ENCODE results near the gene L1CAM.

Gene L1CAM

GRCh38 chrX:153883163-153883843 lies 2.7 kb downstream of the L1CAM start:
- no peak overlapping the region for H3K4me3 ChIP-seq (ENCODE audit: control insufficient read depth, low read depth, low read length)
- TF ChIP-seq CTCF (conservative IDR thresholded peaks at IDR 0.05; ENCODE audit: control insufficient read depth, insufficient read depth, low read depth, low read length), result no peak
- no peak for DNase-seq (ENCODE audit: low read depth)

- no peak overlapping the region for H3K4me3 ChIP-seq (ENCODE audit: control insufficient read depth, low read depth, low read length)
- DNase-seq (ENCODE audit: low read depth), result no peak
- TF ChIP-seq CTCF (conservative IDR thresholded peaks at IDR 0.05; ENCODE audit: control insufficient read depth, insufficient read depth, low read depth, low read length), result no peak
These were observed 3.4 kb downstream of the L1CAM start for GRCh38 chrX:153882557-153882956.

DNA sequence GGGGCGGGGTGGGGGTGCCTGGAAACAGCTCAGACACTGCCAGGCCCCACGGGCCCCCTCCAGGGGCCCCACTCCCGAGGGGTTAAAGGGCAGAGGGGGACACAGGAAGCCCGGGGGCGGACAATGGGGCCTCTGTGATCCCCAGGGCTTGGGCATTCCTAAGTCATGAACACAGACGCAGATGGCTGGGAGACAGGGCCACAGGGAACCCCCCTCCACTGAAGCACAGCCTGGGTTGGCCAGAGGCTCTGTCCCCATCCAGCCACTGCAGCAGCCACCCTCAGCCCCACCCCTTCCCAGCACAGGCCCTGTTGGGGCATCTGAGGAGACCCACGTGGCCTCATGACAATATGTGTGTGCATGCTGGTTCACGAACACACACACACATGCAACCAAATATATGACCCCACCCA lies 3.9 kb downstream of the L1CAM start:
- no peak overlapping the region for H3K4me3 ChIP-seq (ENCODE audit: control insufficient read depth, low read depth, low read length)
- no peak for TF ChIP-seq CTCF (conservative IDR thresholded peaks at IDR 0.05; ENCODE audit: control insufficient read depth, insufficient read depth, low read depth, low read length)
- DNase-seq (ENCODE audit: low read depth), result no peak

GRCh38 chrX:153881281-153881680 lies 4.7 kb downstream of the L1CAM start:
- no peak for TF ChIP-seq CTCF (conservative IDR thresholded peaks at IDR 0.05; ENCODE audit: control insufficient read depth, insufficient read depth, low read depth, low read length)

DNA sequence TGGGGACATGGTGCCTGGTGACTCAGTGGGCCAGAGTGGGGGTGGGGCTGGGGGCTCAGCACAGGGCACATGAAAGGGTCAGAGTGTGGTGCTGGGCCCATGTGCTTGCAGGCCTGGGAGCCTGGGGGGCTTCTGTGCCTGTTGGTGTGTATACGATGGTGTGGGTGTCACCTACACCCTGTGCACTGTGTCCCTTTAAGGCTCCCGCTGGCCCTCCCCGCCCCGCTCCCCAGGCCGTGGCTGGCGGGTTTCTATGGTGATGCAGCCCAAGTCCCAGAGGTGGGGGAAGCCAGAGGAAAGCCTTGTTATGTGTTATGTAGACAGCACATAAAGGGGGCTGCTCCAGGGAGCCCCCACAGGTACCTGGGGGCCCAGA lies 5.5 kb downstream of the L1CAM start:
- DNase-seq (ENCODE audit: low read depth), result no peak
- H3K4me3 ChIP-seq (ENCODE audit: control insufficient read depth, low read depth, low read length), result no peak overlapping the region
- no peak for TF ChIP-seq CTCF (conservative IDR thresholded peaks at IDR 0.05; ENCODE audit: control insufficient read depth, insufficient read depth, low read depth, low read length)

More at GRCh38 chrX:153881281-153881680, 4.7 kb downstream of the L1CAM start:
- H3K4me3 ChIP-seq (ENCODE audit: control insufficient read depth, low read depth, low read length), result no peak overlapping the region
- DNase-seq (ENCODE audit: low read depth), result no peak

GRCh38 chrX:153879741-153880439 lies 6.1 kb downstream of the L1CAM start:
- no peak for TF ChIP-seq CTCF (conservative IDR thresholded peaks at IDR 0.05; ENCODE audit: control insufficient read depth, insufficient read depth, low read depth, low read length)
- DNase-seq (ENCODE audit: low read depth), result no peak
- no peak overlapping the region for H3K4me3 ChIP-seq (ENCODE audit: control insufficient read depth, low read depth, low read length)
